GM19467 (cell line): ENCODE measurements around the gene PNLIPRP2.

Experiments
- ATAC-seq: cut with Tn5 transposase; IDR thresholded peaks from one replicate; pipeline ENCODE4 v1.9.1; 2021; ENCODE audit warnings: mild to moderate bottlenecking, moderate library complexity; ENCODE audit not compliant: unreplicated experiment

Gene PNLIPRP2

DNA sequence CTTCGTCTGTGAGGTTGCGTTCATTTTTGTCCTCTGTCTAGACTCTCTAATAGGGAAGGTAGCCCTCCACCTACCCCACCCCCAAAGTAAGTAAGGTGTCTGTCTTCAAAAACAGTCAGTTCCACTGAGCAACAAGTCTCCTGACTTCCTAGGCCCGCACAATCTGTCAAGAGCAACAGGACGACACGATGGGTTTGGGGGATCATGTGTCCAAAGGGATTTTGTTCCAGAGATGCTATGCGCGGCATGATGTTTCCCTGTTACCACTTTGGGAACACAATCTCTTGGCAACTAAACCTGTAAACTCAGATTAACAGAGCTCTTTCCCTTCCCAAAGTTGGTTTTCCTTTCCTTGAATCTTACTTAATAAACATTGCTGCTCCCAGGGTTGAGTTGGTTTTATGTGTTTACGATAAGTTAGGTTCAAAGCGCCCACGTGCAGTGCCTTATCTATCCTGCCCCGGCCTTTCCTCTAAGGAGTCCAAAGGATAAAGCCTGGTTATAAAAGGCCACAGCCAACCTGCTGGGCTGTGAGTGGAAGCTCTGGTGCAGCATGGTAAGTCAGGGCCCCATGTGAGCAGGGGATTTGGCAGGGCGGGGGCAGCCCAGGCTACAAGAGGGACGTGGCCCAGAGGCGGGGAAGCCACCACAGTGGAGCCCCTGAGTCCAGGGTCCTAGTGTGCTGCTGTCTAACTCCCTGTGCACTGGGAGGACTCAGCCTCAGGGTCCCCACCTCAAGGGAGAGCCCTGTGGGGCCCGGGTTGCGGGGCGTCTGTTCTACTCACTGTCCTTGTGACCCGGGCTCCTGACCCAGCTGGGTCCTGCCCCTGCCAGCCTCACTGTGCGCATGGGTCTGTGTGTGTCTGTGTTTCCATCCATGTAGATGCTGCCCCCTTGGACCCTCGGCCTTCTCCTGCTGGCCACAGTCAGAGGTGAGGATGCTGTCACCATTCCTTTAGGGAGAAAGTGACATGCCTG lies at the start of gene PNLIPRP2:
Gene PNLIPRP2, plus strand, starts transcription at position 531 of the 978 bp plus-strand sequence.
- no peak for ATAC-seq

DNA sequence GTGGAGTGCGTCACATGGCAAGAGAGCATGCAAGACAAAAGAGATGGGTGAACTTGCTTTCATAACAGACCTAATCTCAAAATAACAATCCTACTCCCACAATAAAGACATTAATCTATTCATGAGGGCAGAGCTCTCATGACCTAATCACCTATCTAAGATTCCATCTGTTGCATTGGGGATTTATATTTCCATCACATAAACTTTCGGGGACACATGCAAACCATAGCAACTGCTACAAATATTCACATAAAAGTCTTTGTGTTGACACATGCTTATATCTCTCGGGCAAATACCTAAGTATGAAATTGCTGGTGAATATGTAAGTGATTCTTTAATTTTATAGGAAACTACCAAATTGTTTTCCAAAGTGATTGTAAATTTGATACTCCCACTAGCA lies 46.0 kb upstream of the PNLIPRP2 start:
- no peak for ATAC-seq

- no peak for ATAC-seq
These were observed 32.7 kb upstream of the PNLIPRP2 start for GRCh38 chr10:116587878-116588591.

GRCh38 chr10:116588995-116589394 lies 31.8 kb upstream of the PNLIPRP2 start:
- ATAC-seq, result no peak

DNA sequence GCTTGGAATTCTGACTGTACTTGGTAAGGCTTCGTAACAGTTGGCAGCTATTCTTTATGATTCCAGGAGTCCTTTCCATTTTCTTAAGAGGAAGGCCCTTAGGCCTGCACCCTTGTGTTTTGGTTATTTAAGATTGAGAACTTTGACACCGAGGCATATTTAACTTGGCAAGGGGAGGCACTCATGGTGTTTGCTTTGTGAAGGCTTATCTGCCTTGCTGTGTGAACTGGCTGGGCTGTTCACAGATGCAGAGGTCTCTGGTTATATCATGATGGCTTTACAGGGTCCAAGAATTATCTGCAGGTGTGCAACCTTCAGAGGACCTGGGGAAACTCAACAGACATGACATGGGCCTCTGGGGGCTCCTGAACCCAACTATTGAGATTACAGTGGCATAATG lies 30.8 kb upstream of the PNLIPRP2 start:
- no peak for ATAC-seq

DNA sequence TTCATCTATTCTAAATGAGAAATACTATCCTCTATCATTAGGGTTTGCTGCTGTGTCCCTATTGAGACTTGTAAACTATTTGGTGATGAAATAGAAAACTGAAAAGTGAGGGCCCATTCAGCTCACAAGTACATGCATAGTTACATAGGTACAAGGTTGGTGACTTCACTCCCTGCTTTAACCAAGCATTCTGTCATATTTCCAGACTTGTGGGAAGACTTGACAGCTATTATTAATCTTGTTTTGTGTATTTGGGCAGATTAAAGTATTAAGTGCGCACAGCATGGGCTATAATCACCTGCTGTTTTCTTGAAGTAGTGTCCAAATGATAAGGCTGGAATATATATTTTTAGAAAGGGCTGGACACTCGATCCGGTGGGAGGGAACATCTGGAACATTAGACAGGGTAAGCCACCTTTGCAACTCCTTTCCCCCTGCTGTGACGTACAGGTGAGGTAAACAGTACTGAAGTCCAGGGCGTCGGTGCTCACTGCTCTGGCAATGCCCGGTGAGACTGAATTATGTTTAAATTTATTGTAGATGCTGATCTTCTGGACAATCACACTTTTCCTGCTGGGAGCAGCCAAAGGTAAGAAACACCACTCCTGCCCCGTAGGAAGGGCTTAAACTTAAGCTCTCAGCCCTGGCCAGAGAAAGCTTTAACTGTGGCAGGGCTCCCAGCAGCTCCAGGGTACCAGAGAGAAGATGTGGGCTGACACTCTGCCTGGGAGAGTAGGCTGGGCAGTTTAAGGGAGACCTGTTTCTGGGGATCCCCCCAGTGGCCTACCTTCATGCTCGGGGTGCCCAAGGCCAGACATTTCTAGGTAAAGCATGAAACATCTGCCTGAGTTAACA lies 29.9 kb upstream of the PNLIPRP2 start, which contains the start of gene PNLIPRP1:
Gene PNLIPRP1, plus strand, starts transcription at position 370 of the 855 bp plus-strand sequence. Its CDS starts 171 bp downstream, at position 541.
- no peak for ATAC-seq

DNA sequence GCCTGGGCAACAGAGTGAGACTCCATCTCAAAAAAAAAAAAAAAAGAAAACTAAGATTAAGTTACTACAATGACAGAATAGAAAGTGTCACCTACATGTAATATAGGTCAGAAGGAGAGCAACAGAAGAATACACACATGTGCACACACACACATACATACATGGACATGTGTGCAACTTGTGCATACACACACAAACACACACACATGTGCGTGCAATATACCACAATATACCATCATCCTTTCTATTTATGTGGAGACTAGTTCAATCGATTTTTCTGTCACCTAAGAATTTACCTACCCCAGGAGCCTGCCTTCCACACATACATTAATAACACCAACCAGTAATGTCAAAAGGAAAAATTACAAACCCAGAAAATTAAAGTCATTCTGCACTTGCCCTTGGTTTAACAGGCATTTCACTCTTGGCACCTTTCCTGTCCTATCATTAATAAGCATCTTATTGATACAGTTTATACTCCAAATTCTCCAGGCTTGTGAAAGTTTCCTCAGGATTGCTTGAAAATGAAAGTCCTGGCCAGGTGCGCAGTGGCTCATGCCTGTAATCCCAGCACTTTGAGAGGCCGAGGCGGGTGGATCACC lies 27.5 kb upstream of the PNLIPRP2 start:
- ATAC-seq, result no peak

DNA sequence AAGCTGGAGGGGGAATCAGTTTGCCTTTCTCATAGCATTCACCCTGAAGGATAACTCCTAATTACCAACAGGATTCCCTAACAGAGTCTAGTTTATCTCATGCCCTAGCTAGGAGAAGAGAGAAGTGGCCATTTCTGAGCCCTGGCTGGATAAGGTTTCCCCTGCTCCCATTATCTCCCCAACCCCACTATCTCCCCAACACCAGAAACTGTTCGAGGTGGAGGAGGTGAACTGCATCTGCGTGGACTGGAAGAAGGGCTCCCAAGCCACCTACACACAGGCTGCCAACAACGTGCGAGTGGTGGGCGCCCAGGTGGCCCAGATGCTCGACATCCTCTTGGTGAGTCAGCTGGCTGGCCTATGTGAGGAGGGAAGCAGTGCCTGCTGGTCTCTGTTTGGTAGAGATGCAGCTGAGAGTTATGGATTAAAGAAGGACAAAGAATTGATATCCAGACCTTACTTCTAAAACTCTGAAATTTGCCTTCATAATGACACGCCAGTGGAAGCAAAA lies 26.2 kb upstream of the PNLIPRP2 start:
- no peak for ATAC-seq

GRCh38 chr10:116596062-116596461 lies 24.7 kb upstream of the PNLIPRP2 start:
- ATAC-seq, result no peak

DNA sequence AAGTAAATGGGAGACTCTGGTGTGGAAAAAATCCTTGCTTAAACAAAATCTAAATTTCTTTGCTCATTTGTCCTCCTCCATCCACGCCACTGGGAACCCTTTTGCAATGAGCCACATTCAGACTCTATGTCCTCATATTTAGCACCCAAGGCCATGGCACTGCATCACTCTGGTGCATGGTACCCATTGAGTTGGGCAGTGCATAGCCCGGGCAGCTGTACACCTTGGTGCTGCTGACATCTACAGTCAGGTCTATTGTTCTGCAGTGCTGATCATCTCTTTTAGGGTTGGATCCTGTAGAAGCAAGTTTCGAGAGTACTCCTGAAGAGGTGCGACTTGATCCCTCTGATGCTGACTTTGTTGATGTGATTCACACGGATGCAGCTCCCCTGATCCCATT lies 23.2 kb upstream of the PNLIPRP2 start:
- no peak for ATAC-seq

GRCh38 chr10:116598329-116598728 lies 22.4 kb upstream of the PNLIPRP2 start:
- ATAC-seq, result no peak

- no peak for ATAC-seq
These were observed 20.8 kb upstream of the PNLIPRP2 start for GRCh38 chr10:116599991-116600390.

DNA sequence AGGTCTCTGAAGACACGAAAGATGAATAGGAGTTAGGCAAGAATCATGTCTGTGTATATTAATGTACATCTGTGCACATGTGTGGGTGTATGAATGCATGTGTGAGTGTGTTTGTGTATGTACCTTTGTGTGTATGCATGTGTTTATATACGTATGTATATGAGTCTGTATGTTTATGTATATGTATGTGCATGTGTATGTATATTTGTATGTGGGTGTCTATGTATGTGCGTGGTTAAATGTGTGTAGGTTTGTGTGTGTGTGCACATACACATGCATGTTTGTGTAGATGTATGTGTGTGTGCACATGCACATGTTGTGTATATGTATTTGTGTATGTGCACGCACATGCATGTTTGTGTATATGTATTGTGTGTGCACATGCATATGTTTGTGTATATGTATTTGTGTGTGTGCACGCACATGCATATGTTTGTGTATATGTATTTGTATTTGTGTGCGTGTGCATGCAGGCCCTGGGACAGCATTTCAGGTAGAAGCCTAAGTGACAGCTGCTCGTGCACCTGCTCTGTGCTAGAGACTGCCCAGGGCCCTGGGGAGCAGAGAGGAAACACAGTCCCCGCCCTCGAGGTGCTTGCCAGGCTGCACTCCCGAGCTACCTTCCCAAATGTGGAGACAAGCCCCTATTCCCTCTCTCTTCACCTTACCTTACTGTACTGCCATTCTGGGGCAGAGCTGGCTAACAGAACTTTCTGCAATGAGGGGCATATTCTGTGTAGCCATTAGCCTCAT lies 17.9 kb upstream of the PNLIPRP2 start:
- ATAC-seq, result no peak

DNA sequence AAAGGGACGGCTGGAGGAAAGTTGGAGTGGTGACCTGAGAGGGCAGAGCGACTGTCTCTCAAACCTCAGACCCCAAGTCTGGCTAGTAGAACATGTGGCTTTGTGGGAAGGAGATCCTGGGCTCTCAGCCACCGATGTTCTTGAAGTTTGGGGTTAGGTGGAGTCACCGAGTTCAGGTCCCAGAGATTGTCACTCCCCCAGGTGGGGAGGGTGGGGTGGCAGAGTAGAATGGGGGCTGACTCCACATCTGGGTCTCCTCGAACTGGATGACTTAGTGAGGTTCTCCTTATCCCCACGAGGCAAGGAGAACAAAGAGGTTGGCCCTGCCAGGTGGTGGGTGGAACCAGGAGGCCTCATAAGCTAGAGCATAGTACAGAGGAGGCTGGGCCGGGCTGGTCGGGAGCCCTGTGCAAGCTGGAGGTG lies 14.7 kb upstream of the PNLIPRP2 start:
- no peak for ATAC-seq

GRCh38 chr10:116607336-116607735 lies 13.4 kb upstream of the PNLIPRP2 start:
- no peak for ATAC-seq

DNA sequence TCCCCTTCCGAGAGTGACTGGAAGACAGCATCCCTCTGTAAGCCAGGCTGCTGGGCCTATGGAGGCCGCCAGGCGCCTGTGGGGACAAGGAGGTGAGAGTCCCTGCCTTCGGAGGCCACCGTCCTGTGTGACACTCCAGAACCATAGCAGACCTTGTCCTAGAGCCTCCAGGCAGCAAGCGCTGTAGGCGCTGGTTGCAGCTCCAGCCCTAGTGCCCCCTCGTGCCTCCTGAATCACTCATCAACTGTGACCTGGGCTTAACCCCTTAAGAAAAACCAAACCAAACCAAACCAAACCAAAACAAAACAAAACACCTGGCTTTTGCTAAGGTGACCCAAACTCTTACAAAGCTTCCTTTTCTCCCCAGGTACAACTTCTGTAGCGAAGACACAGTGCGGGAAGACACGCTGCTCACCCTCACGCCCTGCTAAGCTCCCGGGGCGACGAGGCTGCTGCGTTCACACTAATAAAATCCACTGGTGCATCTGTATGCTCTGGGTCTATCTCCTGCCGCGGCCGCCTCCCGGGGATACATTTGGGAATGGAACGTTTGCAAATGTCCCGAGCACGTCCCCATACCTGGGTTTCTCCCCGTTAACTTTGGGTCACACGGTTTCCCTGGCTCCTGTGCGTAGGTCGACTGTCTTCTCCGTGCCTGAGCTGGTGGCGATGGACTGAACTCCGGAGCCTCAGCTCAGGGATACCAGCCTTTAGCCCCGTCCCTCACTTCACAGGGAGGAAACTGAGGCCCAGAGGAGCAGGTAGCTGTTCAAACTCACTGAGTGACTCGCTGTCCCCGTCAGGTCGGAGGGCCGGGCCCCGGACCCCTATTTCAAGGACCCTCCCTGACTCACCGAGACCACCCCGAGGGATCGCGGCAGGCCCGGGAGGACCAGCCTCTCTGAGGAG lies 11.8 kb upstream of the PNLIPRP2 start:
- no peak for ATAC-seq

GRCh38 chr10:116610443-116611152 lies 10.2 kb upstream of the PNLIPRP2 start:
- no peak for ATAC-seq

DNA sequence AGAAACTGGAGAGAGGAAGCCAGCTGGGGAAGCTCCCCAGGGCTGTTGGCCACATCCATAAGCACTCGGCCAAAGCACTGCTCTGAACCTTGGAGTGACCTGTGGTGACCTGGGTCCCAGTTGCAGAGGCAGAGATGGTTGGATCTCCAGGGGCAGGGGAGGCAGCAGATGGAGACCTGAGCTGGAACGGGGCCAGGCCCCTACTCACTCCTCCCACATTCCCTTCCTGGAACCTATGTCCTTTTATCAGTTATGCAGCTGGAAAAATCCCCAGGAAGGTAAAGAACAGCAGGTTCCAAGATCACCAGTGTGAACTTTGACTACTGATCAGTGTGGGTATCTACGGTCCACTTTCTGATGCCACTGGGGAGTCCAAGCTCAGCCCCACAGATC lies 9.6 kb upstream of the PNLIPRP2 start:
- no peak for ATAC-seq
